Upper lobe of right lung (tissue), 1 donor: Measurements from ENCODE around the gene TGM2. TPM values are rescaled to one million over a fixed set of nuclear protein-coding genes. Genes with fewer than 3 reads are reported as not detected.
A peak's percentile ranks its signal among the peaks of the same experiment; 100 is the strongest.

Experiments used
- ATAC-seq: fragments of 200-7000 bp; cut with Tn5 transposase; one replicate; pipeline ENCODE4 v1.9.1; 2020; ENCODE audit warnings: mild to moderate bottlenecking, moderate library complexity
- DNase-seq: peaks from one replicate; pipeline ENCODE4 v3.0.0-alpha.2; 2020
- H3K27ac ChIP-seq: fragments of 200-600 bp; one replicate; pipeline ENCODE4 v1.8.0; 2022
- H3K27me3 ChIP-seq: fragments of 200-600 bp; one replicate; pipeline ENCODE4 v1.8.0; 2022; ENCODE audit warnings: mild to moderate bottlenecking
- H3K36me3 ChIP-seq: fragments of 200-600 bp; one replicate; pipeline ENCODE4 v1.8.0; 2022
- H3K4me1 ChIP-seq: fragments of 200-600 bp; one replicate; pipeline ENCODE4 v1.8.0; 2022
- H3K4me3 ChIP-seq: fragments of 200-600 bp; one replicate; pipeline ENCODE4 v1.8.0; 2022; ENCODE audit warnings: mild to moderate bottlenecking
- H3K9me3 ChIP-seq: fragments of 200-600 bp; one replicate; pipeline ENCODE4 v1.8.0; 2022
- intact Hi-C: fragments of 100-400 bp; cut with DNase I; formaldehyde crosslinking; loops from one replicate; pipeline ENCODE4 v1.11.0; 2022
- total RNA-seq: library from RNA; stranded (reverse); fragmentation: NEBNext Ultra II Directional; extraction: Animal tissue kit (Norgen Biotek cat#: 25700); gene quantifications from one replicate; pipeline ENCODE4 v1.2.1, GENCODE V29; 2021
- TF ChIP-seq, protein P1 (sequence below): fragments of 200-600 bp; IDR thresholded peaks from one replicate; pipeline ENCODE4 v1.8.0; 2022; ENCODE audit warnings: antibody characterized with exemption
- donor health status: DM: no; HTN: yes; CAD: no; lungs with severe emphysema.

Gene TGM2
- total RNA-seq, 1 donor from 2014 or later: 562 TPM

- intact Hi-C loops: no loop called here
- Histone ChIP-seq H3K27me3 (no peaks in the 10 kb centered on the region), H3K36me3 (peaks cover 68% of the 10 kb centered on the region), H3K27ac (peak overlapping the region; percentile 78), H3K9me3 (no peaks in the 10 kb centered on the region), H3K4me1 (peaks cover 74% of the 10 kb centered on the region), H3K4me3 (peak overlapping the region; percentile 5)
- DNase-seq (no peak), ATAC-seq (no peak)
- TF ChIP-seq, protein P1, sequence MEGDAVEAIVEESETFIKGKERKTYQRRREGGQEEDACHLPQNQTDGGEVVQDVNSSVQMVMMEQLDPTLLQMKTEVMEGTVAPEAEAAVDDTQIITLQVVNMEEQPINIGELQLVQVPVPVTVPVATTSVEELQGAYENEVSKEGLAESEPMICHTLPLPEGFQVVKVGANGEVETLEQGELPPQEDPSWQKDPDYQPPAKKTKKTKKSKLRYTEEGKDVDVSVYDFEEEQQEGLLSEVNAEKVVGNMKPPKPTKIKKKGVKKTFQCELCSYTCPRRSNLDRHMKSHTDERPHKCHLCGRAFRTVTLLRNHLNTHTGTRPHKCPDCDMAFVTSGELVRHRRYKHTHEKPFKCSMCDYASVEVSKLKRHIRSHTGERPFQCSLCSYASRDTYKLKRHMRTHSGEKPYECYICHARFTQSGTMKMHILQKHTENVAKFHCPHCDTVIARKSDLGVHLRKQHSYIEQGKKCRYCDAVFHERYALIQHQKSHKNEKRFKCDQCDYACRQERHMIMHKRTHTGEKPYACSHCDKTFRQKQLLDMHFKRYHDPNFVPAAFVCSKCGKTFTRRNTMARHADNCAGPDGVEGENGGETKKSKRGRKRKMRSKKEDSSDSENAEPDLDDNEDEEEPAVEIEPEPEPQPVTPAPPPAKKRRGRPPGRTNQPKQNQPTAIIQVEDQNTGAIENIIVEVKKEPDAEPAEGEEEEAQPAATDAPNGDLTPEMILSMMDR: no peak
Observed at GRCh38 chr20:38157635-38158495, 7.2 kb downstream of the TGM2 start.

DNA sequence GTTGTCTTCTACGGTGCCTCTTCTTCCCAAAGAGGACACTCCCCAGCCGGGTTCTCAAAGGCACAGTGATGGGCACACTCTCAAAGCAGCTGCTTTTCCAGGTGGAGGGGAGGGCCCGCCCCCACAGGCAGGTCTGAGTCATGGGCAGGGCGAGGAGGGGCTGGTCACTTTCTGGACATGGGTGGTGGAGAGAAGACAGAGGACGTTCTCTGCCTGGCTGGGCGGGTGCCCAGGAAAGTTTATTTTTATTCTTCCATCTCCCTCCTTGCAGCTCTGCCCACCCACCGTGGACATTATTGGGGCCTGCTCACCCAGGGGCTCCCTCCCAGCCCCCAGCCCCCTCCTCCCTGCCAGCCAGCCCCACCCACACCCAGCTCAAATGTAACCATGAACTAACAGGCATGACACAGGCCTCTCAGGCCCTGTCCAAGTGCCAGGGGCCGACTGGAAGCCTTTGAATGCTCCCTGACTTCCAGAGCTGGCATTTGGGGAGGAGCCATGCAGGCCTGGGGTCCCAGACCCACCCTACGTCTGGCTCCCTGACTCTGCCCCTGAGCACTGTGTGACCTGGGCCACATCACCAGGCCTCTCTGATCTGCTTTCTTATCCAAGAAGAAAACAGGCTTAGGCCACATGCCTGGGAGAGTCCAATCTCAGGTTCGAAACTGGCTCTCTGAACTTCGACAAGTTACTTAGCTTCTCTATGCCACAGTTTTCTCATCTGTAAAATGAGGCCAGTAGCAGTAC lies 8.0 kb downstream of the TGM2 start:
- DNase-seq (no peak), ATAC-seq (no peak)
- TF ChIP-seq, protein P1: no peak
- peaks cover 67% of the 10 kb centered on the region for H3K4me1 ChIP-seq
- peak overlapping the region; percentile 78 for H3K27ac ChIP-seq
- no peaks in the 10 kb centered on the region for H3K9me3 ChIP-seq
- peaks cover 68% of the 10 kb centered on the region for H3K36me3 ChIP-seq
- H3K4me3 ChIP-seq: no peak overlapping the region
- intact Hi-C loops: no loop called here
- no peaks in the 10 kb centered on the region for H3K27me3 ChIP-seq

DNA sequence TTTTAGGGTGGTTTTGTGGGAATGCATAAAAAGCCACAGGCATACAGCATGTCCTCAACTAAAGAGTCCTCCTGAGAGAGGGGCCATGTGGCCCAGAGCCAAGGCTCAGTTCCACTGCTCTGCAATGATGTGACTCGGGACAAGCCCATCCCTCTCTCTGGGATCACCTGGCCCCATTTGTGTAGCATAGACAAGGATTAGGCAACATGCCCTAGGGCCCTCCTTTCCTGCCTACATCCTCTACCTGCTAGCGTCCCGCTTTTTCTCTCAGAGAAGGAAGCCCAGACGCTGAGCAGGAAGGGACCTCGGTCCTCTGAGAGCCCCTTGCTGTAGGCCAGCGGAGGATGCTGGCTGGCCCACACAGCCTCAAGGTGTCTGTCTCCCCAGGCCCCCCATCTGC lies 8.8 kb downstream of the TGM2 start:
- Histone ChIP-seq H3K4me1 (peaks cover 68% of the 10 kb centered on the region), H3K9me3 (no peaks in the 10 kb centered on the region), H3K27me3 (no peaks in the 10 kb centered on the region), H3K36me3 (peaks cover 74% of the 10 kb centered on the region), H3K4me3 (no peak overlapping the region), H3K27ac (peak overlapping the region; percentile 78)
- intact Hi-C loops: no loop called here
- no peak for ATAC-seq
- TF ChIP-seq, protein P1: no peak
- DNase-seq: no peak

- peaks cover 77% of the 10 kb centered on the region for H3K36me3 ChIP-seq
- no peak for ATAC-seq
Observed at GRCh38 chr20:38155811-38156210, 9.3 kb downstream of the TGM2 start.

GRCh38 chr20:38153401-38153800 lies 11.7 kb downstream of the TGM2 start:
- Histone ChIP-seq H3K27me3 (no peaks in the 10 kb centered on the region), H3K9me3 (no peaks in the 10 kb centered on the region), H3K36me3 (peaks cover 76% of the 10 kb centered on the region), H3K27ac (peak overlapping the region; percentile 66), H3K4me3 (no peak overlapping the region), H3K4me1 (peaks cover 66% of the 10 kb centered on the region)
- TF ChIP-seq, protein P1: no peak
- ATAC-seq (no peak), DNase-seq (no peak)
- intact Hi-C loops: no loop called here

More at GRCh38 chr20:38155811-38156210, 9.3 kb downstream of the TGM2 start:
- Histone ChIP-seq H3K4me1 (peaks cover 70% of the 10 kb centered on the region), H3K9me3 (no peaks in the 10 kb centered on the region), H3K4me3 (no peak overlapping the region), H3K27ac (peak overlapping the region; percentile 78), H3K27me3 (no peaks in the 10 kb centered on the region)
- TF ChIP-seq, protein P1: no peak
- DNase-seq: no peak
- intact Hi-C loops: no loop called here
